Heart left ventricle (tissue), 16 donors: ENCODE measurements around the gene PLEKHO1. TPM values are rescaled to one million over a fixed set of nuclear protein-coding genes. Genes with fewer than 3 reads are reported as not detected.

Source experiments
- ATAC-seq, 4 donors: fragments of 200-7000 bp; cut with Tn5 transposase; one replicate each; pipeline ENCODE4 v1.9.1; 2020 to 2022; ENCODE audit warnings: moderate library complexity in 4 of 4, mild to moderate bottlenecking in 3 of 4, moderate number of reproducible peaks in 1 of 4
- DNase-seq, 5 donors: peaks; one replicate each; pipeline ENCODE4 v3.0.0-alpha.2; 2020
- H3K27ac ChIP-seq, 12 donors: fragments of 200-600 bp; sonication (generic) in 4 of 12; one replicate each; pipeline versions ENCODE4 v1.5.0 to v1.8.0; 2016 to 2022; ENCODE audit warnings: mild to moderate bottlenecking in 2 of 12
- H3K27me3 ChIP-seq, 9 donors: fragments of 200-600 bp; sonication (generic) in 2 of 9; one replicate each; pipeline versions ENCODE4 v1.5.1 to v1.8.0; 2016 to 2022; ENCODE audit warnings: mild to moderate bottlenecking in 3 of 9
- H3K36me3 ChIP-seq, 9 donors: fragments of 200-600 bp; sonication (generic) in 2 of 9; one replicate each; pipeline versions ENCODE4 v1.5.0 to v1.8.0; 2018 to 2022; ENCODE audit warnings: mild to moderate bottlenecking in 2 of 9
- H3K4me1 ChIP-seq, 12 donors: fragments of 200-600 bp; sonication (generic) in 4 of 12; one replicate each; pipeline versions ENCODE4 v1.5.0 to v1.8.0; 2016 to 2022; ENCODE audit warnings: mild to moderate bottlenecking in 3 of 12
- H3K4me3 ChIP-seq, 12 donors: fragments of 200-600 bp; sonication (generic) in 4 of 12; one replicate each; pipeline versions ENCODE4 v1.5.0 to v1.8.0; 2017 to 2022; ENCODE audit warnings: mild to moderate bottlenecking in 9 of 12, moderate library complexity in 4 of 12
- H3K9me3 ChIP-seq, 12 donors: fragments of 200-600 bp; sonication (generic) in 4 of 12; one replicate each; pipeline versions ENCODE4 v1.5.0 to v1.8.0; 2016 to 2022; ENCODE audit warnings: mild to moderate bottlenecking in 1 of 12
- CTCF ChIP-seq, 12 donors: fragments of 200-600 bp; sonication (generic) in 4 of 12; IDR thresholded peaks; one replicate each; pipeline versions ENCODE4 v1.5.0 to v1.8.0; 2018 to 2022; ENCODE audit warnings: antibody characterized with exemption in 12 of 12, mild to moderate bottlenecking in 5 of 12
- POLR2A ChIP-seq, 2 donors: fragments of 450-650 bp; IDR thresholded peaks; one replicate each; pipeline ENCODE4 v1.6.1; 2017; ENCODE audit warnings: antibody characterized with exemption in 2 of 2, mild to moderate bottlenecking in 2 of 2, moderate library complexity in 2 of 2
- WGBS, 4 donors: extraction: QIAGEN DNeasy Blood & Tissue Kit in 2 of 4; methylation state at CpG; one replicate each; pipeline versions ENCODE4 v1.1.5 to v1.1.7; 2013 to 2018; 5-methylcytosine and 5-hydroxymethylcytosine counted together
- intact Hi-C, 10 donors: fragments of 100-400 bp; cut with DNase I; formaldehyde crosslinking; loops; one replicate each; pipeline versions ENCODE4 v1.11.1 to v1.14.2; 2022
- polyA plus RNA-seq, 2 donors: library from polyadenylated mRNA; stranded (reverse); fragments of 200-250 nt; gene quantifications; one replicate each; pipeline ENCODE4 v1.2.3, GENCODE V29; 2013
- total RNA-seq, 9 donors: library from RNA; depleted of rRNA in 2 of 9; stranded (reverse); fragments of >200 nt in 2 of 9; fragmentation: NEBNext Ultra II Directional in 3 of 9; extraction: Animal tissue kit (Norgen Biotek cat#: 25700) in 3 of 9; gene quantifications; one replicate each; pipeline versions ENCODE4 v1.1.0 to v1.2.4, GENCODE V29; 2016 to 2023
- donor health status: ischemic (EF 13 %, LVEDD 7.1; RV severe dilation, severe dysfunction).
- donor health status: healthy with polysubstance abuse.
- donor health status: DM: no; HTN: yes; CAD: no.
- donor health status: DM: no; HTN: no; CAD: no.
- donor health status: ischemic (EF 25% LVEDD 6.9; RV normal size, moderate dysfunction).
- donor health status: ischemic (EF 25% LVEDD 5.7; RV mildly dilated, moderate dysfunction).
- donor health status: healthy.
- donor health status: DM: yes; HTN: yes; CAD: no.
- donor health status: ischemic (EF 35%, LVEDD 5.7; RV mildly dilated, moderate dysfunction).
- donor health status: nonischemic (EF 11% LVEDD 7.7; RV severe dilation, severe dysfunction).
- donor health status: DM: yes; HTN: yes; CAD: no.
- donor health status: PGD.
- donor health status: ischemic (EF 29% LVEDD 5.4; RV normal size, mild dysfunction).
- donor health status: nonischemic (EF 23%, LVEDD 6.1; RV moderate dilation, normal function).

Gene PLEKHO1
- total and polyA plus RNA-seq, 11 donors: 46.8 to 200 (median 67.8) TPM

GRCh38 chr1:150154143-150154542 is 4.4 kb downstream of the PLEKHO1 start:
- ATAC-seq: peak in 1 of 4 donors; percentile 5
- intact Hi-C loops: loop anchor here in 1 of 10 donors (5.0 kb wide), 1 partner anchor 62 kb away; no protein-coding TSS in a partner anchor
- H3K4me3 ChIP-seq: peak overlapping the region in 1 of 12 donors; percentile 93
- H3K36me3 ChIP-seq: peaks cover 0 to 73% (median 65%) of the 10 kb centered on the region in 9 donors
- TF ChIP-seq POLR2A (IDR thresholded peaks at IDR 0.05) (no peak), CTCF (IDR thresholded peaks at IDR 0.05) (no peak)
- peak overlapping the region in 8 of 12 donors; percentile 24 to 98 (median 94) for H3K27ac ChIP-seq
- WGBS, 4 donors: 31 to 34% (median 32%) methylated on average over 4 of the region's 4 CpGs
- no peaks in the 10 kb centered on the region for H3K9me3 ChIP-seq
- DNase-seq: peak in 1 of 5 donors; percentile 33
- H3K4me1 ChIP-seq: peaks cover 3 to 79% (median 37%) of the 10 kb centered on the region in 12 donors
- H3K27me3 ChIP-seq: no peaks in the 10 kb centered on the region

- Histone ChIP-seq H3K36me3 (peaks cover 0 to 85% (median 74%) of the 10 kb centered on the region in 9 donors), H3K4me1 (peaks cover 3 to 92% (median 38%) of the 10 kb centered on the region in 12 donors), H3K27ac (peak overlapping the region in 6 of 12 donors; percentile 3 to 98 (median 24)), H3K4me3 (no peak overlapping the region), H3K9me3 (no peaks in the 10 kb centered on the region), H3K27me3 (no peaks in the 10 kb centered on the region)
- DNase-seq: no peak
- intact Hi-C loops: loop anchor here in 1 of 10 donors (5.0 kb wide), 1 partner anchor 78 kb away; no protein-coding TSS in a partner anchor
- 91 to 92% (median 92%) methylated on average over 13 of the region's 13 CpGs for WGBS, 4 donors
- no peak for ATAC-seq
- TF ChIP-seq POLR2A (IDR thresholded peaks at IDR 0.05): no peak
- no peak for TF ChIP-seq CTCF (IDR thresholded peaks at IDR 0.05)
Measured at GRCh38 chr1:150155413-150156071, 5.8 kb downstream of the PLEKHO1 start.

DNA sequence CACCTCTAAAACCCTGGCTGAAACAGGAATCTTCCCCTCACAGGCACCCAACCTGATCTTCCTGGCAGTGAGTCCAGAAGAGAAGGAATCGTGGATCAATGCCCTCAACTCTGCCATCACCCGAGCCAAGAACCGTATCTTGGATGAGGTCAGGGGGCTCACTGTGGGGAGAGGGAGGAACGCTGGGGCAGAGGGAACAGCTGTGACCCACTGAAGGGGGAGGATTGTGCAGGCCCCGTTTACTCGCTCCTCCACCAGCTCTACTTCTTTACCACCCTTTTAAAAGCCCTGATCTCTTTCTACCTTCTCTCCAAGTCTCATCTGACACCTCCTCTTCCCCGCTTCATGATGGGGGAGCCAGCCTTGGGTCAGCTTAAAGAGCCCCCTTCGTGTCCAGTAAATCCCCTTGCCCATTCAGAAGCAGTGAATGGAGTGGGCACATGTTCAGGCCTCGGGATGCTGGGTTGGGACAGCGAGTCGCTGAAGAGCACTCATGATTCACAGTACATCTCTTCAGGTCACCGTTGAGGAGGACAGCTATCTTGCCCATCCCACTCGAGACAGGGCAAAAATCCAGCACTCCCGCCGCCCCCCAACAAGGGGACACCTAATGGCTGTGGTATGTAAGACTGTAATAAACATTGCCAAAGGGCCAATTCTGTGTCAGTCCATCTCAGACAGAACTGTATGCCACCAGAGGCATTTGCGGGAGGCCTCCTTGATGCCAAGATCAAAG is 7.3 kb downstream of the PLEKHO1 start:
- H3K4me1 ChIP-seq: peaks cover 2 to 99% (median 37%) of the 10 kb centered on the region in 12 donors
- H3K9me3 ChIP-seq: no peaks in the 10 kb centered on the region
- peaks cover 0 to 83% (median 74%) of the 10 kb centered on the region in 9 donors for H3K36me3 ChIP-seq
- no peak for DNase-seq
- H3K27ac ChIP-seq: peak overlapping the region in 2 of 12 donors; percentile 98
- intact Hi-C loops: loop anchor here in 1 of 10 donors (5.0 kb wide), 1 partner anchor 80 kb away; no protein-coding TSS in a partner anchor
- ATAC-seq: no peak
- WGBS, 4 donors: 77 to 81% (median 79%) methylated on average over 16 of the region's 16 CpGs
- TF ChIP-seq POLR2A (IDR thresholded peaks at IDR 0.05): no peak
- no peaks in the 10 kb centered on the region for H3K27me3 ChIP-seq
- H3K4me3 ChIP-seq: no peak overlapping the region

- H3K4me1 ChIP-seq: peaks cover 0 to 100% (median 31%) of the 10 kb centered on the region in 12 donors
- peak overlapping the region in 1 of 12 donors; percentile 28 for H3K4me3 ChIP-seq
- ATAC-seq (peak in 1 of 4 donors; percentile 4), DNase-seq (peak in 2 of 5 donors; percentile 21)
- no peaks in the 10 kb centered on the region for H3K9me3 ChIP-seq
- H3K36me3 ChIP-seq: peaks cover 0 to 59% (median 53%) of the 10 kb centered on the region in 9 donors
- peak overlapping the region in 9 of 12 donors; percentile 8 to 98 (median 32) for H3K27ac ChIP-seq
- H3K27me3 ChIP-seq: no peaks in the 10 kb centered on the region
- intact Hi-C loops: loop anchor here in 1 of 10 donors (5.0 kb wide), 1 partner anchor 82 kb away; no protein-coding TSS in a partner anchor
- 59 to 75% (median 69%) methylated on average over 8 of the region's 8 CpGs for WGBS, 4 donors
- TF ChIP-seq CTCF (IDR thresholded peaks at IDR 0.05) (no peak), POLR2A (IDR thresholded peaks at IDR 0.05) (no peak)
Measured at GRCh38 chr1:150159550-150159949, 9.8 kb downstream of the PLEKHO1 start.
